ENCODE data around the gene PEAK3.

PEAK3 gene

GRCh38 chr19:2280633-2281264, 1.2 kb downstream of the PEAK3 start:
- in situ Hi-C loops (cut with HindIII; ENCODE audit: low pct_unique_long_range_greater_than_20kb, low sequenced_read_pairs), result no loop called here
- no peak for DNase-seq (ENCODE audit: low read depth in 1 of 2, low spot score in 1 of 2)
- TF ChIP-seq JUND (IDR thresholded peaks at IDR 0.05; ENCODE audit: low read depth), result no peak

- no peak for TF ChIP-seq JUND (IDR thresholded peaks at IDR 0.05; ENCODE audit: low read depth)
- DNase-seq (ENCODE audit: low read depth in 1 of 2, low spot score in 1 of 2), result no peak
- in situ Hi-C loops (cut with HindIII; ENCODE audit: low pct_unique_long_range_greater_than_20kb, low sequenced_read_pairs), result no loop called here
Observed at GRCh38 chr19:2278459-2279158, 3.4 kb downstream of the PEAK3 start.

- in situ Hi-C loops (cut with HindIII; ENCODE audit: low pct_unique_long_range_greater_than_20kb, low sequenced_read_pairs), result no loop called here
- no peak for DNase-seq (ENCODE audit: low read depth in 1 of 2, low spot score in 1 of 2)
- TF ChIP-seq JUND (IDR thresholded peaks at IDR 0.05; ENCODE audit: low read depth), result no peak
Observed at GRCh38 chr19:2277138-2277537, 4.8 kb downstream of the PEAK3 start.

- in situ Hi-C loops (cut with HindIII; ENCODE audit: low pct_unique_long_range_greater_than_20kb, low sequenced_read_pairs), result no loop called here
- no peak for DNase-seq (ENCODE audit: low read depth in 1 of 2, low spot score in 1 of 2)
Observed at GRCh38 chr19:2276429-2276986, 5.5 kb downstream of the PEAK3 start.

GRCh38 chr19:2275588-2276428, 6.2 kb downstream of the PEAK3 start:
- DNase-seq (ENCODE audit: low read depth in 1 of 2, low spot score in 1 of 2), result no peak
- TF ChIP-seq JUND (IDR thresholded peaks at IDR 0.05; ENCODE audit: low read depth), result no peak
- in situ Hi-C loops (cut with HindIII; ENCODE audit: low pct_unique_long_range_greater_than_20kb, low sequenced_read_pairs), result no loop called here

More at GRCh38 chr19:2276429-2276986, 5.5 kb downstream of the PEAK3 start:
- no peak for TF ChIP-seq JUND (IDR thresholded peaks at IDR 0.05; ENCODE audit: low read depth)

- TF ChIP-seq JUND (IDR thresholded peaks at IDR 0.05; ENCODE audit: low read depth), result no peak
- DNase-seq (ENCODE audit: low read depth in 1 of 2, low spot score in 1 of 2), result peak; percentile 65 to 75
- in situ Hi-C loops (cut with HindIII; ENCODE audit: low pct_unique_long_range_greater_than_20kb, low sequenced_read_pairs), result no loop called here
Observed at GRCh38 chr19:2274931-2275535, 6.9 kb downstream of the PEAK3 start.

GRCh38 chr19:2274185-2274711, 7.7 kb downstream of the PEAK3 start:
- no peak for TF ChIP-seq JUND (IDR thresholded peaks at IDR 0.05; ENCODE audit: low read depth)
- in situ Hi-C loops (cut with HindIII; ENCODE audit: low pct_unique_long_range_greater_than_20kb, low sequenced_read_pairs), result no loop called here
- DNase-seq (ENCODE audit: low read depth in 1 of 2, low spot score in 1 of 2), result no peak

- peak; percentile 70 to 89 for DNase-seq (ENCODE audit: low read depth in 1 of 2, low spot score in 1 of 2)
- in situ Hi-C loops (cut with HindIII; ENCODE audit: low pct_unique_long_range_greater_than_20kb, low sequenced_read_pairs), result no loop called here
- peak; percentile 28; the same call in 1 of the 2 replicates for TF ChIP-seq JUND (IDR thresholded peaks at IDR 0.05; ENCODE audit: low read depth)
Observed at GRCh38 chr19:2273356-2274184, 8.4 kb downstream of the PEAK3 start.

- peak in 1 of 2 experiments; percentile 35 for DNase-seq (ENCODE audit: low read depth in 1 of 2, low spot score in 1 of 2)
- in situ Hi-C loops (cut with HindIII; ENCODE audit: low pct_unique_long_range_greater_than_20kb, low sequenced_read_pairs), result no loop called here
- no peak for TF ChIP-seq JUND (IDR thresholded peaks at IDR 0.05; ENCODE audit: low read depth)
Observed at GRCh38 chr19:2271234-2272103, 10.5 kb downstream of the PEAK3 start.

GRCh38 chr19:2270423-2271233, 11.3 kb downstream of the PEAK3 start:
- DNase-seq (ENCODE audit: low read depth in 1 of 2, low spot score in 1 of 2), result peak; percentile 67 to 70
- in situ Hi-C loops (cut with HindIII; ENCODE audit: low pct_unique_long_range_greater_than_20kb, low sequenced_read_pairs), result no loop called here
- TF ChIP-seq JUND (IDR thresholded peaks at IDR 0.05; ENCODE audit: low read depth), result no peak
